Activated effector memory CD4-positive, alpha-beta T cell treated with Interleukin-2 at 50 U/mL for 16 hours (primary cell): ENCODE results near the gene GRAMD1B.

ENCODE experiments used
- DNase-seq: peaks from one replicate; pipeline ENCODE4 v3.0.0-alpha.2; 2020

Gene GRAMD1B

DNA sequence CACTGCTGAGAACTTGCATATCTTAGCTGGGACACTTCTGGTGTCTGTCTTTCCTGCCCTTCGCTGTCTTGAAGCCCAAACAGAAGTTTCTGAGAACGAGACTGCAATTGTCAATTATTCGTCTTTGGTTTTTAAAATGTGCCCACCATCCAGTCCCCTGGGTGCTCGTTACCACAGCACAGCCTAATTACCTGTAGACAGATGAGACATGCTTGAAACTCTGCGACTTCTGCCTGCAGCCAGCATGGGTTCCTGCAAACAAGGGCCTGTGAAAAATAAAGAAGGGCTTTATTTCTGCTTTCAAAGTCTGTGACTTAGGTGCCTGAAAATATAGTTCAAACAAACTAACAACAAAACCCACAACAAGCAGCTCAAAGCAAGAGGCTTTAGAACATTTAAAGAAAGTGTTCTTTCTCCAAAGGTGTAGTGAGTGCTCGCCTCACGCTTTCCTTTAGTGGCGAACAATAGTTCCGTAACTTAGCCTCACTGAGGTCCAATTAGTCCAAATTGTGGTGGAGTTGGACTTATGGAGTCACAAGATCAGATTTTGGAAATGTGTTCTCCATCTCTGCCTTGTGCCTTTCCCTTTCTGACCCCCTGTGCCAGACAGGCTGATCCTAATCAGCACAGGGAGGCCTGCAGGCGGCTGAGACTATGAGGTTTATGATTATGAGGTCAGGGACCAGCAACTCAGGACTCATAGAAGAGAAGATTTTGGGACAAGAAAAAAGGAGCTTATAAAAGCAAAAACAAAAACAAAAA is 20.4 kb upstream of the GRAMD1B start:
- DNase-seq, result no peak

DNA sequence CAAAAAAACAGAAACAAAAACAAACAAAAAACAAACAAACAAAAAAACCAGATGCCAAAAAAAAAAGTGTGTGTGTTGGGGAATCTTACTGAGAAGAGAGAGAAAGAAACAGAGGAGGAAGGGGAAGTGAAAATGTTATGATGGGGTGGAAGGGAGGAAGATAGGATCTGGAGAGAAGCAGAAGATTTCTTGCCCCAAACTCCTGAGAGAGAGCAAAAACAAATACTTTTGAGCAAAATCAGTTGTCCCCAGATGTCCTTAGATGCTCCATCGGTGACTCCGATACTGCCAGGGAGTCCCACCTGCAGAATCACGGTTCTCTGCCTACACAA is 19.9 kb upstream of the GRAMD1B start:
- no peak for DNase-seq

GRCh38 chr11:123413636-123414035 is 16.4 kb upstream of the GRAMD1B start:
- DNase-seq, result no peak

DNA sequence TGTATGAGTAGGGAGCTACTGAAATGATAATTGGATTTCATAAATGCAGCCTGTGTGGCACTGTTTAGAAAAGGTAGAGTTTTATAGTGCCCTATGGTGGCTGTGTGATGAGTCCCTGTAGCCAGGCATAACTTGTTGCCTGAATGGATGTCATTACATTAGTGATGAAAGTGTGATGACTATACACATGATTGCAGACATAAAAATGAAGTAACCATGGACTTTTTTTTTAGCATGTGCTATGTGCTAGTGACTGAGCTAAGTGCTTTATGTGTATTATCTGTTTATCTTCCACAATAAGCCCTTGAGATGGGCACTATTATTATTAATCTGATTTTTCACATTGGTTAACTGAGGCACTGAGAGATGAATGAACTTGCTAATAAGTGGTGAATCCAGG is 13.5 kb upstream of the GRAMD1B start:
- DNase-seq, result no peak

DNA sequence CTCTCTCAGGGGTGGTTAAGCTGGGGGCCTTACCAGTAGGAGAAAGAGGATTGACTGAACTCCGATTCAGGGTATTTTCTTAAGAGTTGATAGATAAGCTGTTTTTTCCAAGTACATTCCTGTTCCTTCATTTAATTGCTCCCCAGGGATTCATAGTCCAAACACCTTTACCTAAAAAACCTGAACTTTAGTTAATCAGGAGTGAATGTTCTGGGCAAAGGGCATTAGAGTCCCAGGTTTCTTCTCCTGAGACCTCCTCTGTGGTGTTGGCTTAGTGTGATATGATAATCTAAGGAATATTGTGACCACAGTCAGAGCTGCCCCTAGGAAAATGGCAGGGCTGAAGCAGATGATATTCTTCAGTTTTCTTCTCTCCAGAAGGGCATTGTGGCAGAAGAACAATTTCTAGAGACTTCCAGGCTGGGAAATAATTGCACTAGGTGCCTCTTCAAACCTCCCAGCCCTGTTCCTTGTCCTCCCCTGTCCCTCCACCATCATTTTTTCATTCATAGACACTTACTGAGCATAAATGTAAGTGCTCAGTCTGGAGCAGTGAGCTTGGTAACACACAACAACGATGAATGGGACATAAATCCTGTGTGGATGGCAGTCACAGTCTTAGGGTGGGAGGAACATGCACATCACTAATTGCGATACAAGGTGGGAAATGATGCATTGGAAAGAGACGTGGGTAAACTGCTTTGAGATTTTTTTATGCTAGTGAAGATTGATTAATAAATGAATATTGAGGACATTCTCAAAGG is 11.5 kb upstream of the GRAMD1B start:
- no peak for DNase-seq

GRCh38 chr11:123419731-123420452 is 10.2 kb upstream of the GRAMD1B start:
- no peak for DNase-seq

GRCh38 chr11:123421589-123421988 is 8.5 kb upstream of the GRAMD1B start:
- DNase-seq, result no peak

DNA sequence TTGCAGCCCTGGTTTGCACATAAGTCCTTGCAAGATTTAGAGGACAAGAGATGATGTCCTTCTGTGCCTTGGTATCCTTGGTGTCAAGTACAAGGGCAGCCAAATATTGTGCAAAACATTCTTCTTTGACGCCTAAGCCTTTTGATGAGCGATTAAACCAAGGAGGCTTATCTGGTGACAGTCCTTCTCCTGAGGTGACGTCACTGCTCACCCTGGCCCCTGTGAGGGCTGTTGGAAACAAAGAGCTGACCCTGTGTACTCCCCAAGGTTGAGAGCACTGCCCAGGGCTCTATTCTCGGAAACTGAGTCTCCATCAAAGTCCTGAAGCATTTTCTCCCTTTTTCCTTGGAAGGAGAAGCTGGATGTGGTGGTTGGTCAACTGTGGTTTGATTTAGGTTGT is 4.7 kb upstream of the GRAMD1B start:
- DNase-seq, result no peak

- DNase-seq, result no peak
Measured at GRCh38 chr11:123426789-123427188, 3.3 kb upstream of the GRAMD1B start.

DNA sequence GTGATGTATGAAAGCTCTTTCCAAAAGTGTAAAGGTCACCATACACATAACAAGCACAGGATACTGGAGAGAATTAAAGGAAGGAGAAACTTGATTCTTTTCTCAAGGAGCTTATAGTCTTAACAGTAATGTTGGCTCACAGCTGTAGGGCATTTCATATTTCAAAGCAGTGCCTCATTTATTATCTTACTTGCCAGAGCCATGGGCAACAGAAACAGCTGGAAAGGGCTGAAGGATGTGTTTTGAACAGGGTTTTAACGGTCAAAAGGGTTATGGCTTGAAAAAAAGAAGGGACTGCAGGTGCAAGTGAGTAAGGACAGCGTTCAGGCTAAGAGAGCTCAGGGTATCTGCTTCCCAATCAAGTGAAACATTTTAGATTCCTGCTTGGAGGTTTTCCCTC is 2.7 kb upstream of the GRAMD1B start:
- DNase-seq, result no peak

- DNase-seq, result no peak
Measured at GRCh38 chr11:123428116-123428715, 1.9 kb upstream of the GRAMD1B start.

- DNase-seq, result no peak
Measured at GRCh38 chr11:123429336-123429735, 733 bp upstream of the GRAMD1B start.

- DNase-seq, result peak; percentile 59
Measured at GRCh38 chr11:123430721-123431497, 840 bp downstream of the GRAMD1B start.

GRCh38 chr11:123431619-123432018 is 1.6 kb downstream of the GRAMD1B start:
- no peak for DNase-seq

DNA sequence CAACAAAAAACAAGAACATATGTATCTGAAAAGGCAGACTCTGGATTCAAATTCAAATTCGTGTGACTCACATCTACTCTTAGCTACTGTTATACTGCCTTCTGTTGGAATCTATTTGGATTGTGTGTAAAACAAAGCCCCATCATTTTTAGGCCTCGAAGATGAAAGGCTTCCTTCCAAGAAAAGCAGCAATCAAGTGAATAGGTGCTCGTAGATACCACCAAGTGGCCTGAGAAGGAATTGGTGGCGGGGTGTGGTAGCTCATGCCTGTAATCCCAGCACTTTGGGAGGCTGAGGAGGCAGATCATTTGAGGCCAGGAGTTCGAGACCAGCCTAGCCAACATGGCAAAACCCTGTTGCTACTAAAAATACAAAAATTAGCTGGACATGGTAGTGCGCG is 4.2 kb downstream of the GRAMD1B start:
- no peak for DNase-seq

DNA sequence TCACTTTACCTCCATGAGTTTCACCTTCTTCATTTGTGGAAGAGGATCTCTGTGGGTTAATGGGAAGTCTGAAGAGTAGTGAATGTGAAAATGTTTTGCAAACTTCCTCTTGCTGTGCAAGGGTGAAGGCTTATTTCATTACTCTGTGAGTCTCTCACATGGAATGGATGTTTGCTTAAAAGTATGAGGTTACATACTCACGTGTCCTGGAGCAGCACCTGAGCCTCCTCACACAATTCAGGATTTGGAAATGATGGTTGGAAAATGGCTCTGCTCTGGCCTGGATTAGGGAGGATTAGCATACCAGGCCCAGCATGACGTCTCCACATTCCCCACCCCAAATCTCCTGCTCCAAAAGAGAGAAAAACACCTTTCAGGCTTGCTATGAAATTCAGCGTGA is 4.8 kb downstream of the GRAMD1B start:
- DNase-seq, result no peak

GRCh38 chr11:123437236-123437979 is 7.3 kb downstream of the GRAMD1B start:
- DNase-seq, result no peak

- DNase-seq, result no peak
Measured at GRCh38 chr11:123438131-123438627, 8.1 kb downstream of the GRAMD1B start.

DNA sequence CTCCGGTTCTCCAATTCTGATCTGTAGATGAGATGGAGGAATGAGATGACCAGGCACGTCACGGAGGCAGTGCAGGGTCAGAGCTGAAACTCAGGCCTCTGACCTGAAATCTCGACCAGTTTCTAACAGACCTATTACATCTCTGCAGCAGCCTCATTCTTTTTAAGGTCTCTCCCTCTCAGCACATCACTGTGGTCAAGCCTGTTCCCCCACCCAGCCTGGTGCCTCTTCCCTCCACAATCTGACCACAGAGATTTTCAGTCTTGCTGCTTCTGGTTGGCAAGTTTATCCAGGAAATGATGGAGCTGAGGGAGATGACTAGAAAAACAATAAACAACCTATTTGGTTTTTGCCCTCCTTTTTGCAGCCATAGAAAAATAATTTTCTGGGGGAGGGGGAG is 9.5 kb downstream of the GRAMD1B start:
- no peak for DNase-seq

GRCh38 chr11:123441161-123441560 is 11.1 kb downstream of the GRAMD1B start:
- no peak for DNase-seq

- no peak for DNase-seq
Measured at GRCh38 chr11:123443851-123444623, 14.0 kb downstream of the GRAMD1B start.
